GM21723 (cell line): ENCODE data around the gene IKZF4.
"Not testable (repeated sequence)": the region's sequence is repeated elsewhere in the genome, so short reads cannot be mapped to it uniquely, and the experiment has no call there.

Experiments
- ATAC-seq: cut with Tn5 transposase; IDR thresholded peaks from one replicate; pipeline ENCODE4 v1.9.1; 2021; ENCODE audit warnings: mild to moderate bottlenecking, moderate library complexity; ENCODE audit not compliant: unreplicated experiment

The IKZF4 gene

GRCh38 chr12:56038022-56038655 lies 17.3 kb downstream of the IKZF4 start:
- ATAC-seq: no peak

GRCh38 chr12:56040151-56040550 lies 19.3 kb downstream of the IKZF4 start:
- no peak for ATAC-seq

GRCh38 chr12:56040963-56041551 lies 20.2 kb downstream of the IKZF4 start:
- peak; percentile 5 for ATAC-seq

- peak; percentile 92 for ATAC-seq
Measured at GRCh38 chr12:56041552-56042429, 20.9 kb downstream of the IKZF4 start, which contains the start of gene RPS26. RPS26 (plus strand) TSS chr12:56041918; CDS start chr12:56042167, 249 bp downstream.

- ATAC-seq: not testable (repeated sequence)
Measured at GRCh38 chr12:56042430-56042813, 21.6 kb downstream of the IKZF4 start.

GRCh38 chr12:56042843-56043242 lies 22.0 kb downstream of the IKZF4 start:
- ATAC-seq: no peak

- no peak for ATAC-seq
Measured at GRCh38 chr12:56046027-56046780, 25.4 kb downstream of the IKZF4 start.

GRCh38 chr12:56053407-56053893 lies 32.6 kb downstream of the IKZF4 start:
- no peak for ATAC-seq

GRCh38 chr12:56059964-56060363 lies 39.1 kb downstream of the IKZF4 start:
- not testable (repeated sequence) for ATAC-seq

GRCh38 chr12:56061982-56062381 lies 41.1 kb downstream of the IKZF4 start:
- no peak for ATAC-seq

- no peak for ATAC-seq
Measured at GRCh38 chr12:56062996-56063395, 42.2 kb downstream of the IKZF4 start.

- ATAC-seq: no peak
Measured at GRCh38 chr12:56071648-56072047, 50.8 kb downstream of the IKZF4 start.

- no peak for ATAC-seq
Measured at GRCh38 chr12:56074396-56074795, 53.6 kb downstream of the IKZF4 start.

GRCh38 chr12:56077966-56078365 lies 57.1 kb downstream of the IKZF4 start:
- not testable (repeated sequence) for ATAC-seq

GRCh38 chr12:56078427-56078826 lies 57.6 kb downstream of the IKZF4 start:
- no peak for ATAC-seq

GRCh38 chr12:56078931-56079722 lies 58.3 kb downstream of the IKZF4 start:
- ATAC-seq: peak; percentile 56

- ATAC-seq: peak; percentile 54
Measured at GRCh38 chr12:56079723-56080555, 59.1 kb downstream of the IKZF4 start, which contains the start of gene ERBB3. ERBB3 (plus strand) TSS chr12:56080165; CDS start chr12:56080301, 136 bp downstream.

- no peak for ATAC-seq
Measured at GRCh38 chr12:56080556-56081138, 59.8 kb downstream of the IKZF4 start.
